GM21515 (cell line): ENCODE measurements around the gene TNS2.

Experiments used
- ATAC-seq: cut with Tn5 transposase; IDR thresholded peaks from one replicate; pipeline ENCODE4 v1.9.1; 2021; ENCODE audit not compliant: unreplicated experiment

TNS2 gene

DNA sequence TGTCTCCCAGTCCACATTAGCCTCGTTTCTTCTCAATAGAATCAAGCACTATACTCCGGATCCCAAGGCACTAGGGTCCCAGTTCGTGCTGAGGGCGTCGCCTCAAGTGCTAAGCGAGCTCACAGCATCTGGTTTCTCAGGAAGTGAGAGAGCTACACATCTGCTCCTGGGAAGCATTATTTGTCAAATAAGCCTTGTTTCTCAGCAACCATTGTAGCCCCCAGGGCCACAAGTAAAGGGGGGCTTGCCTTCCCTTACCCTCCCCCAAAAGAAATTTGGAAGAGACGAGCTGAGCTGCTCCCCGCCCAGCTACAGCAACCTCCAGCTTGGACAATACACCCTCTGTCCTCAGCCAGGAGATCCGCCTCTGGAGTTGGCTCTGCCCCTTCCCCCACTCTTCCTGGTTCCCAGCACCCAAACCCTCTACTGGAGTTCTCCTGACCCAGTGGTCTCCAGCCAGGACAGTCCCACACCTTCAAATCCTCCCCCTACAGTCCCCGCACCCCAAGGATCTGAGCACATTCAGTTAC is 5.7 kb upstream of the TNS2 start:
- no peak for ATAC-seq

GRCh38 chr12:53044896-53045695 is 4.8 kb upstream of the TNS2 start:
- ATAC-seq: no peak

DNA sequence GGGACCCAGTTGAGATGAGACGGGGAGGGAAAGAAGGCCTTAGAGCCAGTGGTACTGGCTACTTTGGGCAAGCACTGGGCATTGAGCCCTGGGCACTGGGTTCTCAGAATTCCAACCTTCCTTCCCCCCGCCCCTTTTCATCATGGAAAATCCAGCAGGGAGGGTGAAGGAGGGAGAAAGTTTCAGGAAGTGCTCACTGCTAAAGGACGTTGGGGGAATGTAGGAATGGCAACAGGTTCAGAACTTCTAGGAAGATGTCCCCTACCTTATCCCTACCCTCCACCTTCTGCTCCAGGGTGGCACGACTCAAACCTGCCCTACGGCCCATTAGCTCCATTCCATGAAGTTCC is 4.2 kb upstream of the TNS2 start:
- no peak for ATAC-seq

GRCh38 chr12:53046655-53047220 is 3.1 kb upstream of the TNS2 start:
- peak; percentile 20 for ATAC-seq

GRCh38 chr12:53047221-53048032 is 2.4 kb upstream of the TNS2 start:
- peak; percentile 64 for ATAC-seq

DNA sequence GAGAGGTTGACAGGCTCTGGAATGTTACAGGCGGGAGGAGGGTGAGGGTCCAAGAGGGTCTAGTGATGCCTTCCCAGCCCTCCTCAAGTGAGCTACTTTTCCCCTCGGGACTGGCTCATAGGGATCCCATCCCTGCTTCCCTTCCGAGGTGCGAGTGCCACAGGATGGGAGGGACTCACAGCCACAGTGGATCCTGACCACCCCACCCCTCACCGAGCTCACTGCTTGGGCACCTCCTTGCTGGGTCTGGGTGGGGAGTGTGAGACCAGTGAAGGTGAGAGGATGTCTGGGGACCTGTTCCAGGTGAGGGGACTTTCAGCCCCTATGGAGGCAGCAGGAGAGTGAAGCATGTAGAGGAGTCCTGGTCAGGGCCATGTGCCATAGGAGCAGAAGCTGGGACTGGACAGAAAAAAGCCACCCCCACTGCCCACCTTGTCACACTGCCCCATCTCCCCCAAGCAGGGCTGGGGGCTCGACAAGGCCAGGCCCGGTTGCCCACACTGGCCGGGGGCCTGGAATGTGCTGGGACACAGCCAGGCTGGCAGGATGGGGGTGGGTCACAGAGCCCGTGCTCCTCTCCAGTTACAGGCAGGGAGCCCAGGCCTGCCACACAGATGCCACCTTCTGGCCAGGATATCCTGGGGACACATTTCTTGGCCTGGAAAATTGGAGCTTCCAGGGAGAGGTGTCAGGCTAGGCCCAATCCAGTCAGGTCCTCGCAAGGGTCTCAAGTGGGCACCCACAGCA is 1.7 kb upstream of the TNS2 start:
- no peak for ATAC-seq

DNA sequence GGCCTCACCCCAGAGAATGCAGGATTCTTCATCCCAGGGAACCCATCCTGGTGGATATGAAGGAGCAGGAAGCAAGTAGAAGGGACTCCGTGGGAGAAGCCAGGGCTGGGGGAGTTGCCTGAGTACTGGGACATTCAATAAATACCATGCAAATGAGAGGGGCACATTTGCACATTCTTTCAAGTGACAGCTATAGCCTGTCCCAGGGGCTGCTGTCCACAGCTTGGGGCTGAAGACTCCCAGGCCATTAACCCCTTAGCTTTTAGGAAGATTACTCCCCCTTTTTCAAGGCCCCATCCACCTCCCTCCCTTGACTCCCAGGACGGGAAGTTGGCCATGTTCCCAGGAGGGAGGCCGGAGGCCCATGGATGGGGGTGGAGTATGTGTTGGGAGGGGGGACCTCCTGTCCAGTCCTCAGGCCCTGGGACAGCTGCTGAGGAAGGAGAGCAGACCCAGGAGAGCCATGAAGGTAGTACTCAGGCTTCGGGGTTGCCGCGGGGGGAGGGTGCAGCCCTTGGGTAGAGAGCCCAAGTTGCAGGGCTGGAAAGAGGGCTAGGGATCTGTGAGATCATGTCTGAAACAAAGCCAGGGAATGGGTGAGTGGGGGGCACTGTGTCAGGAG is 974 bp upstream of the TNS2 start:
- ATAC-seq: no peak

- ATAC-seq: no peak
Observed at GRCh38 chr12:53050426-53051057, 677 bp downstream of the TNS2 start.

- no peak for ATAC-seq
Observed at GRCh38 chr12:53051058-53051880, 1.4 kb downstream of the TNS2 start.

DNA sequence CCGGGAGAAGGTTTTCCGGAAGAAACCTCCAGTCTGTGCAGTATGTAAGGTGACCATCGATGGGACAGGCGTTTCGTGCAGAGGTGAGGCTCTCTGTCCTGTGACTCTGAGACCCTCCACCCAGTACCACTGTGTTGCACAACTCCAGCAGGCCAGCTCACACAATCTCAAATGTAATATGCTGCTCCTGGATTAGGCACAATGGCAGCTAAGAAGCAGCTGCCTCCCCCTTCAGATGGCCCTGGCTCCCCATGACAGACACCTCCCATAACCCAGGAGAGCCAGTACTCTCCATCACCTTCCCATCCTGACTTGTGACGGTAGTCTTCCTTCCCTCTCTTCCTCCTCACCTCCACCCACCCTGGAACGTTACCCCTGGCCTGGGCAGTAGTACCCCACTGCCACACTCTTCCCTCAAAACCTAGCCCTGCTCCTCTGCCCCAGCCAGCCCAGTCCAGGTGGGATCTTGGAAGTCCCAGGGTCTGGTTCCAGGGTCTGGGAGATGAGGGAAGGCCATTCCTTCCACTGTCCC is 2.1 kb downstream of the TNS2 start:
- no peak for ATAC-seq

DNA sequence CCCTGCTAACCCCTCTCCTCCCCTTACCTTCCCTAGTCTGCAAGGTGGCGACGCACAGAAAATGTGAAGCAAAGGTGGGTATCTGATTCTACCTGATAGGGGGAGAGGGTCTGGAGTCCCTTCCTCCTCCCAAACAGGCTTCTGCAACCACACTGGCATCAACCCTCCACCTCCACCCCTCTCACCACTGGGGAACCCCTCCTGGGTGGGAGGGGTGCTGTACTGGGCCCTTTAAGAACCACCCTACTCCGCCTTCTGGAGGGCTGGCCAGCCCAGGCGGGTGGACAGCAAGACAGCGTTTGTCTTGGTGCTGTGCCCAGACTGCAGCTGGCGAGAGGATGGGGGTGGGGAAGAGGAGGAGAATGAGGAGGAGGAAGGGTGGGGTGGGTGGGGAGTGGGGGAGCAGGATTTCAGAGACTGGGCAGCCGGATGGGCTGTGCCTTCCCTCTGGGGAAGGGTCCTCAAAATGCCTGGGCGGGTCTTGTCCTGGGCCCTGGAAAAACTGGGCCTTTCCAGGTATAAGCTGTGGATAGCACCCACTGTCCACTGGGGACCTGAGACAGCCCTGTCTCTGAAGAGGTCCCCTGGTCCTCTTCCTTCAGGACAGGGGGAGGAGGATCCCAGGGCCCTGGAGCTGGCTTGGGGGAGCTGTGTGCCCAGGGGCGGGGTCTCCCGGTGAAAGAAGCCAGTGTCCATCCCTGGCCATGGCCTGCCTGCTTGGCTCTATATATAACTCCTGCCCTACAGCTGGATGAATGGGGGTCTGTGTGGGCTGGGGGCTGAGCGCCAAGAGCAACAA is 2.8 kb downstream of the TNS2 start:
- no peak for ATAC-seq

GRCh38 chr12:53053218-53054111 is 3.6 kb downstream of the TNS2 start:
- ATAC-seq: no peak

- peak; percentile 88 for ATAC-seq
Observed at GRCh38 chr12:53054112-53054878, 4.4 kb downstream of the TNS2 start.

GRCh38 chr12:53055471-53056266 is 5.8 kb downstream of the TNS2 start:
- no peak for ATAC-seq

DNA sequence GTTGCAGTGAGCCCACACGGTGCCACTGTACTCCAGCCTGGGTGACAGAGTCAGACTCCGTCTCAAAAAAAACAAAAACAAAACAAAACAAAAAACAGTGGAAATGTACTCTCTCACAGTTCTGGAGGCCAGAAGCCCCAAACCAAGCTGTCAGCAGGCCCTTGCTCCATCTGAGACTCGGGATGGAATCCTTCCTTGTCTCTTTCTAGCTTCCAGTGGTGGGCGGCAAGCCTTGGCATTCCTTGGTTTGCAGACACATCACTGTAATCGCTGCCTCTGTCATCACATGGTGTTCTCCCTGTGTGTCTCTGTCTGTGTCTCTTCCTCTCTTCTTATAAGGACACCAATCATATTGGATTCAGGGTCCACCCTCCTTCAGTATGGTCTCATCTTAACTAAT is 6.4 kb downstream of the TNS2 start:
- no peak for ATAC-seq

GRCh38 chr12:53056901-53057300 is 7.0 kb downstream of the TNS2 start:
- no peak for ATAC-seq
